ENCODE measurements around the gene FIS1.
"Not testable (repeated sequence)": the region's sequence is repeated elsewhere in the genome, so short reads cannot be mapped to it uniquely, and the experiment has no call there.

Gene FIS1

GRCh38 chr7:101200504-101200861 lies 44.4 kb downstream of the FIS1 start:
- Histone ChIP-seq H3K4me1 (ENCODE audit: control insufficient read depth in 1 of 2, insufficient read depth in 2 of 2, low read length in 2 of 2) (peaks cover 4 to 12% of the 10 kb centered on the region in 2 experiments), H2AFZ (ENCODE audit: insufficient read depth, low read length, poor library complexity) (no peak overlapping the region), H2AK5ac (ENCODE audit: low read length) (no peak overlapping the region), H4K8ac (ENCODE audit: low read depth, low read length) (no peak overlapping the region), H3K79me2 (ENCODE audit: control insufficient read depth, insufficient read depth, low read length, poor library complexity) (no peaks in the 10 kb centered on the region), H3K14ac (ENCODE audit: low read length) (no peak overlapping the region), H2BK12ac (ENCODE audit: low read length) (no peak overlapping the region), H3K4ac (ENCODE audit: low read depth, low read length) (no peak overlapping the region), H3K27me3 (ENCODE audit: insufficient read depth, low read length) (peaks cover 6% of the 10 kb centered on the region), H2BK120ac (ENCODE audit: insufficient read depth, low read length, poor library complexity) (no peak overlapping the region), H4K12ac (ENCODE audit: low read depth, low read length) (no peak overlapping the region), H3K23ac (ENCODE audit: low read length) (no peak overlapping the region), H2BK5ac (ENCODE audit: low read depth, low read length, poor library complexity) (no peak overlapping the region), H3K4me2 (ENCODE audit: low read length) (no peak overlapping the region), H3K9ac (ENCODE audit: low read length) (no peak overlapping the region), H3K9me3 (ENCODE audit: insufficient read depth, low read depth, low read length) (peaks cover 5% of the 10 kb centered on the region), H3K36me3 (ENCODE audit: control insufficient read depth in 1 of 2, insufficient read depth in 2 of 2, low read length in 2 of 2) (no peaks in the 10 kb centered on the region), H3K79me1 (ENCODE audit: low read length) (no peaks in the 10 kb centered on the region), H4K91ac (ENCODE audit: low read depth, low read length) (no peak overlapping the region), H3K27ac (ENCODE audit: low read depth, low read length) (no peak overlapping the region), H3K4me3 (ENCODE audit: low read depth, low read length) (no peak overlapping the region), H3K18ac (ENCODE audit: low read length) (no peak overlapping the region)
- DNase-seq = no peak
- WGBS (ENCODE audit: extremely low coverage, insufficient coverage, insufficient read length) = no CpG with 5 or more reads among the region's 2 CpGs

- H3K4me3 ChIP-seq (ENCODE audit: low read depth, low read length); H2BK5ac ChIP-seq (ENCODE audit: low read depth, low read length, poor library complexity); H2AFZ ChIP-seq (ENCODE audit: insufficient read depth, low read length, poor library complexity); H3K79me1 ChIP-seq (ENCODE audit: low read length); H4K8ac ChIP-seq (ENCODE audit: low read depth, low read length); H3K36me3 ChIP-seq (ENCODE audit: control insufficient read depth in 1 of 2, insufficient read depth in 2 of 2, low read length in 2 of 2); H4K12ac ChIP-seq (ENCODE audit: low read depth, low read length); H3K14ac ChIP-seq (ENCODE audit: low read length); H2BK12ac ChIP-seq (ENCODE audit: low read length); H3K27me3 ChIP-seq (ENCODE audit: insufficient read depth, low read length); DNase-seq; H3K9ac ChIP-seq (ENCODE audit: low read length); H4K91ac ChIP-seq (ENCODE audit: low read depth, low read length); H2AK5ac ChIP-seq (ENCODE audit: low read length); H3K4ac ChIP-seq (ENCODE audit: low read depth, low read length); H3K23ac ChIP-seq (ENCODE audit: low read length); H2BK120ac ChIP-seq (ENCODE audit: insufficient read depth, low read length, poor library complexity); H3K9me3 ChIP-seq (ENCODE audit: insufficient read depth, low read depth, low read length); H3K4me2 ChIP-seq (ENCODE audit: low read length); H3K27ac ChIP-seq (ENCODE audit: low read depth, low read length); H3K79me2 ChIP-seq (ENCODE audit: control insufficient read depth, insufficient read depth, low read length, poor library complexity); H3K18ac ChIP-seq (ENCODE audit: low read length): not testable (repeated sequence)
- H3K4me1 ChIP-seq (ENCODE audit: control insufficient read depth in 1 of 2, insufficient read depth in 2 of 2, low read length in 2 of 2) = peaks cover 4 to 12% of the 10 kb centered on the region in 2 experiments
- no CpG with 5 or more reads among the region's 10 CpGs for WGBS (ENCODE audit: extremely low coverage, insufficient coverage, insufficient read length)
Measured at GRCh38 chr7:101199522-101199921, 45.4 kb downstream of the FIS1 start.

GRCh38 chr7:101198476-101198875 lies 46.4 kb downstream of the FIS1 start:
- Histone ChIP-seq H3K4me3 (ENCODE audit: low read depth, low read length) (no peak overlapping the region), H3K18ac (ENCODE audit: low read length) (no peak overlapping the region), H3K36me3 (ENCODE audit: control insufficient read depth in 1 of 2, insufficient read depth in 2 of 2, low read length in 2 of 2) (no peaks in the 10 kb centered on the region), H3K23ac (ENCODE audit: low read length) (no peak overlapping the region), H2BK12ac (ENCODE audit: low read length) (no peak overlapping the region), H3K4me2 (ENCODE audit: low read length) (no peak overlapping the region), H3K9me3 (ENCODE audit: insufficient read depth, low read depth, low read length) (peaks cover 4% of the 10 kb centered on the region), H3K79me2 (ENCODE audit: control insufficient read depth, insufficient read depth, low read length, poor library complexity) (no peaks in the 10 kb centered on the region), H2AK5ac (ENCODE audit: low read length) (no peak overlapping the region), H4K12ac (ENCODE audit: low read depth, low read length) (no peak overlapping the region), H3K14ac (ENCODE audit: low read length) (no peak overlapping the region), H2BK120ac (ENCODE audit: insufficient read depth, low read length, poor library complexity) (no peak overlapping the region), H3K4ac (ENCODE audit: low read depth, low read length) (no peak overlapping the region), H3K79me1 (ENCODE audit: low read length) (no peaks in the 10 kb centered on the region), H4K8ac (ENCODE audit: low read depth, low read length) (no peak overlapping the region), H2BK5ac (ENCODE audit: low read depth, low read length, poor library complexity) (no peak overlapping the region), H3K4me1 (ENCODE audit: control insufficient read depth in 1 of 2, insufficient read depth in 2 of 2, low read length in 2 of 2) (peaks cover 4 to 12% of the 10 kb centered on the region in 2 experiments), H3K9ac (ENCODE audit: low read length) (no peak overlapping the region), H3K27me3 (ENCODE audit: insufficient read depth, low read length) (peaks cover 6% of the 10 kb centered on the region), H3K27ac (ENCODE audit: low read depth, low read length) (no peak overlapping the region), H4K91ac (ENCODE audit: low read depth, low read length) (no peak overlapping the region), H2AFZ (ENCODE audit: insufficient read depth, low read length, poor library complexity) (no peak overlapping the region)
- no peak for DNase-seq
- WGBS (ENCODE audit: extremely low coverage, insufficient coverage, insufficient read length) = no CpG with 5 or more reads among the region's 14 CpGs

GRCh38 chr7:101197991-101198390 lies 46.9 kb downstream of the FIS1 start:
- Histone ChIP-seq H3K14ac (ENCODE audit: low read length) (no peak overlapping the region), H3K79me2 (ENCODE audit: control insufficient read depth, insufficient read depth, low read length, poor library complexity) (no peaks in the 10 kb centered on the region), H3K4me2 (ENCODE audit: low read length) (no peak overlapping the region), H3K4ac (ENCODE audit: low read depth, low read length) (no peak overlapping the region), H3K27ac (ENCODE audit: low read depth, low read length) (no peak overlapping the region), H3K18ac (ENCODE audit: low read length) (no peak overlapping the region), H3K36me3 (ENCODE audit: control insufficient read depth in 1 of 2, insufficient read depth in 2 of 2, low read length in 2 of 2) (no peaks in the 10 kb centered on the region), H3K79me1 (ENCODE audit: low read length) (no peaks in the 10 kb centered on the region), H2BK120ac (ENCODE audit: insufficient read depth, low read length, poor library complexity) (no peak overlapping the region), H2AFZ (ENCODE audit: insufficient read depth, low read length, poor library complexity) (no peak overlapping the region), H4K8ac (ENCODE audit: low read depth, low read length) (no peak overlapping the region), H2AK5ac (ENCODE audit: low read length) (no peak overlapping the region), H3K27me3 (ENCODE audit: insufficient read depth, low read length) (peaks cover 6% of the 10 kb centered on the region), H2BK12ac (ENCODE audit: low read length) (no peak overlapping the region), H4K91ac (ENCODE audit: low read depth, low read length) (no peak overlapping the region), H4K12ac (ENCODE audit: low read depth, low read length) (no peak overlapping the region), H3K23ac (ENCODE audit: low read length) (no peak overlapping the region), H3K4me1 (ENCODE audit: control insufficient read depth in 1 of 2, insufficient read depth in 2 of 2, low read length in 2 of 2) (peaks cover 4 to 12% of the 10 kb centered on the region in 2 experiments), H3K4me3 (ENCODE audit: low read depth, low read length) (no peak overlapping the region), H3K9me3 (ENCODE audit: insufficient read depth, low read depth, low read length) (peaks cover 3% of the 10 kb centered on the region), H2BK5ac (ENCODE audit: low read depth, low read length, poor library complexity) (no peak overlapping the region), H3K9ac (ENCODE audit: low read length) (no peak overlapping the region)
- no CpG with 5 or more reads among the region's 21 CpGs for WGBS (ENCODE audit: extremely low coverage, insufficient coverage, insufficient read length)
- no peak for DNase-seq
